Fibroblast of the conjunctiva (primary cell): Measurements from ENCODE around the gene LRP2.
"Not testable (repeated sequence)": the region's sequence is repeated elsewhere in the genome, so short reads cannot be mapped to it uniquely, and the experiment has no call there.

Source experiments
- DNase-seq: peaks from one replicate; pipeline ENCODE4 v3.0.0-alpha.2; 2010; ENCODE audit warnings: low read depth

Gene LRP2

DNA sequence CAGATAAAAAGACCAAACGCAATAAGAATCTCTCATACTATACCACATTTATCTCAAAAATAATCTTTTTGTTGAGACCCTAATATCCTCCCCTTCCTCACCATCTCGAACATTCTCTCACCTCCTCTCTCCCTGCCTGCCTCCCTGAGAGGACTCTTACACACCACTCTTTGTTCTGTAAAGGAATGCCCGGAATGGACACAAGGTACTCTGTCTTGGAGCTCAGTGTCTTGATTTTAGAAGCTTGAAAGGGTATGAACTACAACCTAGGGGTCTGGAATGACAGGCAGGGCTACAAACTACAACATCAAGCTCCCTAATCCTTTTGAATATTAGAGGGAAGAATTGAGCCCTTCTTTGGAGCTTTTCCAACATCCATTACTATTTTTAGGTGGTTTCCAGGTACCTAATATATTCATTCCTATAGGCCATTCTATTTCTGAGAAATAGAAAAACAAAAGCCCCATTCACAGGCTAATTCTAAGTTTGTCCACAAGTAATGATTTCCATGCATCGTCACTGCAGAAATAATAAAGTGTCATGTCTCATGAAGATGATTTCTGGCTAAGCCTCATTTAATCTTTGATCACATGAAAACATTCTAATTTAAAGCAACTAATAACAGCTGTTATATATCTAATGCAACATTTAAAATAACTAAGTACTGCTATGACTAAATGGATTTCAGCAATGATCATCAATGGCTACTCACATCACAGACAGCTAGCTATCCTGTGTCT, 60.6 kb downstream of the LRP2 start:
- DNase-seq, result no peak

DNA sequence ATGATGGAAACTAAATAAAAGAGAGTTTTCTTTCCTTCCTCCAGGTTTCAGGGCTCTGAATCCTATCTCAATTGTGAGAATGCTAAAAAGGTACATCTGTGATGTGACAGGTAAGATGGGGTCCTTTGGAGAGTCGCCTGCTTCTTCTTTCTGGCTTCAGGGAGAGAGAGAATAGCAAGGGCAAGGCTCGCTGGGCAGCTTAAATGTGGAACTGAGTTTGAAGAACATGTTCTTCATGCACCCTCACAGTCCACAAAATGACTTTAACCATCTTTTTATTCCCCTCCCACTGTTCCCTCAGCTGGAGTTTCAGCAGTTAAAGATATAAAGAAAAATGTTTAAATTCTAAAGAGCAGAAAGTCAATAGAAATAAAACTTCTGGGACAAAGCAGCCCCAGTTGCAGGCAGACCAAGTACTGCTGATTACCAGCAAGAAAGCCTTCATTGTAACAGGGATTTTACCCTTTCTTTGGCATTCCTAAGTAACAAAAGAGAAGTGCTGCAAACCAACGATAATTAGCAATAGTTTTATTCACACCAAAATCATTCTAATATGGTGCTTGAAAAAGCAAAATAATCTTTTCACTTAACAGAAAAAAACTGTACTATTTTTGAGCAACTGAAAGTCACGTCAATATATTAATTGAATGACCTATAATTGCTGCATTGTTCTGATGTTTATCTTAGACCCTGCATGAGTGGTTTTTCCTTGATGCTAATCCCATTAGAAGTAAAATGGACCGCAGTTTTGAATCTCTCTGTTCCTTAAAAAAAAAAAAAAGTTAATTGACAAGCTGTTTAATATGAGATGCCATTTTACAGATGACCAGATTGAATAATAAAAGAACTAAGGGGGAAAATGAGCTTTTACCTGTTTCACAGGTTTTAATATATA, 61.5 kb downstream of the LRP2 start:
- DNase-seq, result no peak

DNA sequence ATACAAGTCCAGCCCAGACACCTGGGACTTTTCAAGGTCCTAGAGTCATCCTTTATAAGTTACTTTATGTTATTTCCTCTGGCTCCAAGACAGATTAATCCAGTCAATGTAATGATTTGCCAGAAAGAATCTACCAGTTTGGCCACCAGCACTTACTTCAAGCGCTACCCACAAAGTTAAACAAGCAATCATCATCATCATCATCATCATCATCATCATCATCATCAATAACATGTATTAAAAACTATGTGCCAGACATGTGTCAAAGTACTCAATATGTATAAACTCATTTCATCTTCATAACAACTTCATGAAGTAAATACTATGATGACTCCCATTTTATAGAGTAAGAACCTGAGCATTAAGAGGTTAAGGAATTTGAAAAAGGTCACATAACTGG, 64.3 kb downstream of the LRP2 start:
- DNase-seq, result no peak

DNA sequence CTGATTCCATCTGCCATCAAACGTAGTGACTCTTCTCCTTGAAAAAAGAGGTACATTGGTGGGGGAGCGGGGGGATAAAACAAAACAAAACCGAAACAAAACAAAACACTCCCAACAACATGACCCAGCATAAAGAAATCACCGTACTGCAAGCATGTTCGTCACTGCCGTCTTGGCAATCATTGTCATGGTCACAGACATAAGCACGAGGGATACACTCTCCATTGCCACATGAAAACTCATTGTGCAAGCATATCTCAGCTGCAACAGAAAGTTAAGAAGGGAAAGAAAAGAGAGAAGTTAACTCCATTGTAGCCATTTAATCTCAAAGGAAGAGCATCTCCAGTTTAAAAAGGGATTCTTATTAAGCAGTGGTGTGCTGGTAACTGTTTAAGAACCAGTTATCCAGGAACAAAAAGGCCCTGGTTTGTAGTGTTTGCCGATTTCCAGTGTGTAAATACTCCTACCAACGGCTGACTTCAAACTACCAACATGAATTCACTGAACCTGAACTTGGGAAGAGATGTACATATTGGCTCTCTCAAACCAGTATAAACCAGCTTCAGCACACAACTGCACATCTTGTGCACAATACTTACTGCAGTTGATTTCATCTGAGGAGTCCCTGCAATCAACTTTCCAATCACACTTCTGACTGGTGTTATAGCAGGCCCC, 68.2 kb downstream of the LRP2 start:
- DNase-seq, result no peak

DNA sequence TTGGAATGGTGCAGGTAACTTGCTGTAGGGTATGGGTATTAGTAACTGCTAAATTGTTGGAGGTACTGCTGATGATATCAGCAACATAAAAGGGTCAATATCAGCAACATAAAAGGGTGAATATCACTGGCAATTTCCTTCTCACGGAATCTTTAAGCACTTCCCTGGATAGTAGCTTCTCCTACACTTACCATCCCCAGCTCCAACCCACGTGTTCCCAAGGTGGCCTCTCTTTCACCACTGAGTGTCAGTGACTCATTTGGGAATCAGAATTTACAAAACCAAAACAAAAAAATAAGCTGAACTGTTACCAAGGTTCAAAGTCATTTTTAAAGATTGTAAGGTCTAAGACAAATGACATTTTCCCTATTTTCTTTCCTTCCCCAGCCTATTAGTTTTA, 70.8 kb downstream of the LRP2 start:
- DNase-seq, result no peak

DNA sequence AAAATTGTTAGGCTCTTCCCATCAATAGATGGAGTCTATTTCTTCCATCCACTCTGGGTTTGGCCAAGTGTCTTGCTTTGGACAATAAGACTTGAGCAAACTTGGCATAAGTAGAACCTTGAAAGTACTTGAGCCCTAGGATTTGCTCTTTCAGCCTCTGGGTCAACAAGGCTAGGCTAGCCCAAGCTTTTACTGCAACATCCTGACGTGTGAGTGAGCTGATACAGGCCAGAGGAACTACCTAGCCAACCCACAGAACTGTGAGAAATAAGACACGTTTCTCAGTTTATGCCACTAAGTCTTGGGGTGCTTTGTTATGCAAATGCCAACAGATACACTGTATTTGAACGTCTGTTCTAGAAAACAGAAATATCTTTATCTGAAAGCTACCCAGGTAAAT, 71.9 kb downstream of the LRP2 start:
- DNase-seq, result no peak

DNA sequence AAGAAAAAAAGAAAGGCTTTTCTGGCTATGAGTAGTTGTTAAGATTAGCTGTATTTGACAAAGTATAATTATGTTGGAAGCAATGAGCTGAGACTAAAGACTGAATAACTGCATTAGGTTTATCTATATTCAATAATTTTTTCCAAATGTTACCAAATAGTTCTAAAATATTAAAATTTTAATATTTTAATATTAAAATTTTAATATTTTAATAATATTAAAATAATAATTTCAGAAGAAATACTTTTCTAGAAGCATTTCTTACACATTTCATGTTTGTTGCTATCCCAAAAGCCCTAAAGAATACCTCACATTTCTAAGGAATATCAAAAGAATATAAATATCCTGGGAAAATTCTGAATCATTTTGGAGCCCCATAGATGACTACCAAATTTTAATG, 74.7 kb downstream of the LRP2 start:
- DNase-seq, result no peak

DNA sequence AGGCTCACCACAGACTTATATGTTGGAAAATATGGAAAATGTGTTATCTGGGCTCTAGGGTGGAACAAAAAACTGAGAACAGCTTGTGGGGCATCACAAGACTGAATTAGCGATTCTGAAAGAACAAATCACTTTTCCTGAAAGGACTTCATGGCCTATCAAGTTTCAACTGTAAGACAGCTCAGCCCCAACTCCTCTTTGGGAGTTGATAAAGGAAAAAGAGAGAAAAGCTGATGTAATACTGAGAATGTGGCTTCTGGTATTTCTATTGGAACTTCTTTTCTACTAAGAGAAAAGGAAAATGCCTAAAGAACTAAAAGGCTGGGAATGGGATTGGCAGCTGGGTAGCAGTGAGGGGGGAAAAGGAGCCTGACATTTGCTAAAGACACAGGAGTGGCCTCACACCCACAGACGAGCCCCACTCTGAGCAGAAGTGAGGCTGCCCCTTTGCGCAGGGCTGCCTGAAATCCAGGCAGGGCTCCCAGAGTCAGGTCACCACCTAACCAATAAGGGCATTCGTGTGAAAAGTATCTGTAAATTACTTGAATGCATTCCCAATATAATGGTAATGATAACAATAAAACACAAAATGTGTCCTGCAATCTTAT, 75.6 kb downstream of the LRP2 start:
- DNase-seq, result no peak

DNA sequence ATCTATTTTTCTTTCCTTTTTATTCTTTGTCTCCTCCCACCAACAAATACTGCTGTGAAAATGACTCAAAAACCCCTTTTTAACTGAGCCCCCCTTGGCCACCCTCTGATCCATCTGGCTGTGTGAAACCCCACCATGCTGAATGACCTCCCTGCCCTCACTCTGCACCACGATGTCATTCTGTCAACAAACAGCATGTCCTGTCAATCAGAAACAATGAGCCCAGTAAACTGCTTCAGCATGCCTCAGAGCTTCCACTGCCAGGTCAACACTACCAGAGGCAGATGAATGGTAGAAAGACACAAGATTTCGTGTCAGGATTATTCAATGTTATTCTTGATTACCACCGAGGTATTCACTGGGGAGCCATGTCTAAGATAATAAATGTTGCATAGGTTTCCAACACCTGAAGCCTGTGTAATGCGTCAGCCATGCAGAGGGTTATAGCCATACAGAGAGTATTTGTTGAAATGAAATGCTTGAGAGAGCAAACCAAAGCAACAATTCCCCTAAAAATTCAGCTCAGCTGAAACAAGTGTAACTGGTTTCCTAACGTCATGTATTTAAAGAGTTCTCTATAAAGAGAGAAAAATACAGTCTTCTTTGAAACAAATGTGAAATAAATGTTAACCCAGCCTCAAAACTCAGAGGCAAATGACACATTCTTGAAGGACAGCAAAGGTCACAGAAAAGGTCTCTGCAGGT, 76.7 kb downstream of the LRP2 start:
- DNase-seq, result no peak

DNA sequence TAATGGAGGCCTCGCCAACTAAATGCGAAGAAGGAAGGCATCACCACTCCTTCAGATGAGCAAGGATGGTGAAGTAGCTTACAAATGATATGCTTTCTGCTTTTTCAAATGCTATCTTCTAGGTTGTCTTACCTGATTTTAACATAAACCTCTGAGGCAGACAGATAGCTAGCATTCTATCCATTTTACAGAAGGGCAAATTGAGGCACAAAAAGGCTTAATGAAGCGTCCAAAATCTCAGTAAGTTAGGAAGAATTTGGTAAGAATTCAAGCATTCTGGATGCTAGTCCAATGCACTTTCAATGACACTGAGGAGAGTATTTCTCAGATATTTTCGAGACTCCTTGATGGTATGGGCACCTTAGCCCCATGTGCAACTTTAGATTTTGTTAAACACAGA, 81.8 kb downstream of the LRP2 start:
- DNase-seq, result no peak

DNA sequence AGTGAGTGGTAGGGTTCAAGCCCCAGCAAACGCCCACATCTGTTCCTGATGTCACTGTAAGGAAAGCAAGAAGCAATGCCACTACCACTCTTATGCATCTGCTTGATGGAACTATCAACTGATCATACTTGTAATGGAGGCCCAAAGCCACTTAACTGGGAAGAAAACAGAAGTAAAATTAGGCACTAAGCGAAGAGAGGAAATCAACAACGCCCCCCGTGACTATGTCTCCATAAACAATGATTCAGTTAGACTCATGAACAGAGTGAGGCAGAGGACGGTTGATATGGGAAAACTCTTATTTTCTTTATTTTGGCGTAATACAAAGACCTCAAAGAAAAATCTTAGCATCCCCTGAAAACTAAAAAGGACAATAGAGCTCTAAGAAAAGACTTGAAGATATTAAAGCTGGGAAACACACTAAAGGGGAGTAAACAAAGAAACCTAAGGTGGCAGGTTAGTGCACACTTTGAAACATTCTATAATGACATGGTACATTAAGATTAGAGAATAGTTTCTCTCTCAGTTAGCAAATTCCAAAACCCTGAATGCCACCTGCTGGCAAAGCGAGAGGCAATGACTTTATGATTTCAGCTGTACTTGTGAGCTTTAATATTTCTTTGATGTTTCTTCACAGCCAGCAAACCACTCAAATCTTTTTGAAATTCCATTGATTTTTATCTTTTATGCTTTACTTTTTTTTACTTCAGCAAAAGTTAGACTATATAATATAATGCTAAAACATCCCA, 86.5 kb downstream of the LRP2 start:
- no peak for DNase-seq

DNA sequence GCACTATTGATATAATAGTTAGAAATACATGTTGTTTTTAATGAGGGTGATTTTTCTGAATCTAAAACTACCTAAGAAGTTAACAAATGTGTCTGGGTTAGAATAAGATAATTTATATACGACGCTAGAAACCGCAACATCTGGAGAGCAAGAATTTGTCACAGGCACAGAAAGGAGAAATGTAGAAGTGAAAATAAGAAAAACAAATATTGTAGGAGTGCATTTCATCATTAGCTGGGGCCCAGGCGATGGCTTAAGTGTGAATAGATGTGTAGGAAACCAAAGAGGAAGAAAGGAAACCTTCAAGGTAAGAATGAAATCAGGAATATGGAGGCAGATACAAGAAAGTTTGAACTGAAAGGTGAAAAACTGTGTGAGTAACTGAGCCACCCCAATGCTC, 90.3 kb downstream of the LRP2 start:
- DNase-seq, result no peak

DNA sequence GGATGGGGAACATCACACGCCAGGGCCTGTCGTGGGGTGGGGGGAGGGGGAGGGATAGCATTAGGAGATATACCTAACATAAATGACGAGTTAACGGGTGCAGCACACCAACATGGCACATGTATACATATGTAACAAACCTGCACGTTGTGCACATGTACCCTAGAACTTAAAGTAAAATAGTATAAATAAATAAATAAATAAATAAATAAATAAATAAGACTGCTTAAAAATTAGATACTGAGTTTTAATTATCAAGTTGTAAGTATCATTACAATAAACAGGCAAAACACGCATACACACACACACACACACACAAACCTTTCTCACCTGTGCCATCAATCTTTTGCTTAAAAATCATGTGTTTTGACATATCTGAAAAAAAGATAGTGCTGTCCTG, 91.8 kb downstream of the LRP2 start:
- DNase-seq, result not testable (repeated sequence)

DNA sequence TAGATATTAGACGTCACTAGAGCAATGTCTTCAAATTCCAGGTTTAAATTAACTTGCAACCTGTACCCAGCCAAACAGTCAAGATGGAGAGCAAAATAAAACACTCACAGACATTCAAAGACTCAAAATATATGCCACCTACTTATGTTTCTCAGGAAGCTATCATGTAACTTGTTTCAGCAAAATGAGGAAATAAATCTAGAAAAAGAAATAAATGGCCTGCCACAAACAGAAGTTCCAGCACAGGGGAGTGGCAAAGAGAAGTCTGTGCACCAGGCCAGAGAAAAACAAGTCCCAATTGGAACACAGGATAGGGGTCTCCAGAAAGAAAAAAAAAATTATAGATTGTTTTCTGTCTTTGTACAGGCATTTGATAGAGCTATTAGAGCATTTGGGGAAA, 96.7 kb downstream of the LRP2 start:
- no peak for DNase-seq

DNA sequence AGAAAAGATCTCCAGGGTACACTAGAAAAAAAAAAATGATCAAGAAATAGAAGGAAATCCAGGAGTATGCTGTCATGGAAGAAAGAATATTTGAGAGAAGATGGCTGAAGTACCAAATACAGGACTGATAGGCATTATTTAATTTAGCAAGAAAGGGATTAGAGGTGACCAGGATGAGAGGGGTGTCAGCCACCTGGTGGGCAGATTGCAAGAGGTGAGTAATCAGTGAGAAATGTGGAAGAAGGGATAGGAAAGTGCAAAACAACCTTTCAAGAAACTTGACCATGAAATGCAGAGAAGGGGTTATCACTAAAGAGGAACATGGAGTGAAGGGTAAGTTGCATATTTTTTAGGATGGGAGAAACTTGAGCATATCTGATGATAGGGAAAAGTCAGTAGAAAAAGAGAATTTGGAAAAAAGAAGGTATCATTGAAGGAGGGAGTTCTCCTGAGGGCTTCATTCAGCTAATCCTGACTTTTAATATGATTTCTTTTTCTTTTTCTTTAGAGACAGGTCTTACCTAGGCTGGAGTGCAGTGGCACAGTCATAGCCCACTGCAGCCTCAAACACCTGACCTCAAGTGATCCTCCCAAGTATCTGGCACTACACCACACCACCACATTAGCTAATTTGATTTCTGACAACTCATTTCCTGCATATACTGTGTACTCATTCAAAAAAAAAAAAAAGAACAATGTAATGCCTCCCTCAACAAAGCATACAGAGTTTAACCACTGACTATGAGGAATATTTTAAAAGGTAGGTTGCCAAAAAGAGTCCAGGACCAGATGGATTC, 101.3 kb downstream of the LRP2 start:
- DNase-seq, result no peak

DNA sequence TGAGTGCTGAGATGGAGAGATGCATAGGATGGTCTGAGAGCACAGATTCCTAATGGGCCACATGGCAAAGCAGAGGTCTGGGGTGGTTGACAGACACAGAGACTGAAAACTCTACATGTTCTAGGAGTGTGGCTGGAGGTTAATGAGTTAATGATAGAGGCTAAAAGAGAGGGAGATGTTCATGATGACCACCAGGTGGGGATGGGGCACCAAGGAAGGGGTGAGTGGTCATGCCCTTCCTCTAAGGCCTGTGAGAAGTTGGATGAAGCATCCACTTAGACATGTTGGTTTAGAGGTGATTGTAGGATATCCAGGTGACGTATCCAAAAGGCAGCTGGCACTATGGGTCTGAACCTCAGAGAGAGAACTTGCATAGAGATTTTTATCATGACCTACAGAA, 102.1 kb downstream of the LRP2 start:
- DNase-seq, result no peak

DNA sequence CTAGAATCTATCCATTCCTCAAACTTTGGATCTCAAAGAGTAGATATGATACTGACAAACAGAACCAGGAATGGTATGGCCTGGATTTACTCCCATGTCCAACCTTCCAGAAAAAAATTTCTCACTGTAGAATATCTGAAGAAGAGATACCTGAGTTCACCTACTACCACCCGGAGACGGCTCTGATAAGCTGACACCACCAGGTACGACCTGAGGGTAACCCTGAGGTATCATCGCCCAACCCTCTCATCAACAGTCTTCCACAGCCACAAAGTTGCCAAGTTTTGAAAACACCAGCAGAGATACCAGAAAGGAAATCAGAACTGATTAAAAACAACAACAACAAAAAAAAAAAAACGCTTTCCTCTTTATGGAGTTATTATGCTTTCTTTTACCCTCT, 102.9 kb downstream of the LRP2 start:
- no peak for DNase-seq

DNA sequence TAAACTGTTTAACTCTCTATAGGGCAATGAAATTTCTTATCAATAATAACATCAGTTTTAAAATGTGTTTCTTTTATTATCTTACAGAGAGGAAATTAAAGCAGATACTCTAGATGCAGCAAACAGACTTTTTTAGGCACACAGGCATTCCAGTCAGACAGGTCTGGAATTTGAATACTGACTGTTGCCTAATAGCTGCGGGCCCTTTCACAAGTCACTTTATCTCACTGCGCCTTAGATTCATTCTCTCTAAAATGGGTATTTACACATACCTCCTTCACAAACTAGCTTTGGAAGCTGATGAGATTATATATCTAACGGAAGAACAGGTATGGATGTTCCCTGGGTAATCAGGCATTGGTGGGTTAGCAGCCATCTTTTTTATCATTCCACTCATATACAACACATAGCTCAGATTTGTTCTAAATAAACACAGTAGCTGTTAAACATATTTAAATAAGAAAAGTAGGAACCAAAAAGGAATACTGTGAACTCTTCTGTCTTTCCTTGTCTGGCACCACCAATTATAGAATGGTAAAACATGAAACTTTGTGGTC, 104.2 kb downstream of the LRP2 start:
- no peak for DNase-seq

DNA sequence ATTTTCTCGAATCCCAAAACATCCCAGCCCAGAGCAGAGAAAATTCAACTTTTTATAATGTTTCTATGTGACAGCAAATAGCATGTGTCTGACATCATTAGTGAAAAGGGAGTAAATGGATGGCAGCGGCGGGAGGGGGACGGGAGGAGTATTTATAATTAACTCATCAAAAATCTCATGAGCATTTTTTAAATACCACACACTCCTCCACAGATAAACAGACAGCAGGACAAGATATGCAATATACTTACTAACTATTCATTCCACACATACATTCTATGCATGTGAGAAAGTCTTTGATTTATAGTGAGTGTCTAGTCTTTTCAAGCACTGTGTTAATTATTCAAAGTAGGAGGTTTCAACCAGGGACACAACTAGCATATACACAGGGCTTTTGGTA, 107.6 kb downstream of the LRP2 start:
- no peak for DNase-seq

DNA sequence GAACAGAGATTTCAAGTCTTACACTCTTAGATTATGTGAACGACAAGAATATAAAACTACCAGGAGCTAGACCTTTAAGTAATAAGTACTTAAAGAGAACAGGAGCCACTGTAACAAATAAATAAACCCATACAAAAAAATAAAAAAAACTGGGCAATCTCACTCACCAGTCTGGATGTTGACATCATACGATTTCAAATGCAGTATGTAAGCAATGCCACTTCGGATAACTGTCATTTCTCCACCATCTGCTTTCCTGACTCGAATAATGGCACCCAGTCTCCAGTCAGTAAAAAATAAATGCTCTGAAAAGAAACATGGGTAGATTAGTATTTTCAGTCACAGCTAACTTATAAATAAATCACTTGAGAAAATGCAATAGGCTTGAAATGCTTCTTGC, 115.1 kb downstream of the LRP2 start:
- no peak for DNase-seq
